Anterior cingulate cortex (tissue), 58 donors: ENCODE measurements around the gene PLCH1.

Experiments
- DNase-seq, 58 donors: peaks; one replicate each; lab custom pipeline; 2025; lab: John Stamatoyannopoulos, UW

Gene PLCH1

GRCh38 chr3:155690921-155691320 lies 54.0 kb downstream of the PLCH1 start:
- no peak for DNase-seq

GRCh38 chr3:155688481-155688880 lies 56.4 kb downstream of the PLCH1 start:
- no peak for DNase-seq

- no peak for DNase-seq
These were observed 61.5 kb downstream of the PLCH1 start for GRCh38 chr3:155683344-155683720.

- DNase-seq = no peak
These were observed 62.2 kb downstream of the PLCH1 start for GRCh38 chr3:155682426-155683343.

GRCh38 chr3:155676252-155676981 lies 68.5 kb downstream of the PLCH1 start:
- DNase-seq = peak in 28 of 58 donors; percentile 0 to 47 (median 11)

- DNase-seq = no peak
These were observed 69.8 kb downstream of the PLCH1 start for GRCh38 chr3:155675094-155675493.

- no peak for DNase-seq
These were observed 71.5 kb downstream of the PLCH1 start for GRCh38 chr3:155673421-155673820.

- DNase-seq = no peak
These were observed 74.5 kb downstream of the PLCH1 start for GRCh38 chr3:155670335-155670734.

GRCh38 chr3:155667988-155668387 lies 76.9 kb downstream of the PLCH1 start:
- no peak for DNase-seq

GRCh38 chr3:155664925-155665695 lies 79.8 kb downstream of the PLCH1 start:
- peak in 14 of 58 donors; percentile 0 to 19 (median 4) for DNase-seq

- no peak for DNase-seq
These were observed 81.2 kb downstream of the PLCH1 start for GRCh38 chr3:155663467-155664212.

- DNase-seq = no peak
These were observed 83.1 kb downstream of the PLCH1 start for GRCh38 chr3:155661760-155662159.

- no peak for DNase-seq
These were observed 83.8 kb downstream of the PLCH1 start for GRCh38 chr3:155661042-155661441.

GRCh38 chr3:155658671-155659261 lies 86.1 kb downstream of the PLCH1 start:
- DNase-seq = no peak

GRCh38 chr3:155658006-155658405 lies 86.9 kb downstream of the PLCH1 start:
- no peak for DNase-seq

GRCh38 chr3:155657161-155657560 lies 87.7 kb downstream of the PLCH1 start:
- DNase-seq = no peak

GRCh38 chr3:155656466-155656865 lies 88.4 kb downstream of the PLCH1 start:
- DNase-seq = no peak

- DNase-seq = no peak
These were observed 93.2 kb downstream of the PLCH1 start for GRCh38 chr3:155651489-155652218.

- DNase-seq = no peak
These were observed 96.8 kb downstream of the PLCH1 start for GRCh38 chr3:155648013-155648591.
